NT2/D1 (cell line): Measurements from ENCODE around the gene DHX8.
"Not testable (repeated sequence)": the region's sequence is repeated elsewhere in the genome, so short reads cannot be mapped to it uniquely, and the experiment has no call there.

Source experiments
- SUZ12 ChIP-seq: IDR thresholded peaks from 2 replicates; pipeline ENCODE4 v1.6.1; 2011; ENCODE audit not compliant: insufficient read length, insufficient read depth; ENCODE audit errors: extremely low read depth
- YY1 ChIP-seq: IDR thresholded peaks from 2 replicates; pipeline ENCODE4 v1.6.1; 2011; ENCODE audit not compliant: insufficient read length, insufficient read depth
- ZNF274 ChIP-seq: IDR thresholded peaks from 2 replicates; pipeline ENCODE4 v1.6.1; 2011; ENCODE audit warnings: mild to moderate bottlenecking, low read depth, low read length

GRCh38 chr17:43511199-43511598 lies 27.4 kb downstream of the DHX8 start:
- not testable (repeated sequence) for TF ChIP-seq YY1, ZNF274, SUZ12
